AG04450 (cell line): ENCODE measurements around the gene ARPC1A. TPM values are rescaled to one million over a fixed set of nuclear protein-coding genes. Genes with fewer than 3 reads are reported as not detected.

Source experiments
- CTCF ChIA-PET: fragments of 300-600, 350-600 bp; formaldehyde crosslinking; extraction: SDS; loops from one replicate; lab custom pipeline; 2022; ENCODE audit warnings: antibody characterized with exemption, inconsistent platforms; lab: Charles Lee
- POLR2A ChIA-PET: fragments of 350-600 bp; formaldehyde crosslinking; extraction: SDS; loops from one replicate; lab custom pipeline; 2021; ENCODE audit warnings: antibody characterized with exemption, inconsistent platforms; lab: Yijun Ruan, JAX
- DNase-seq: peaks from one replicate; pipeline ENCODE4 v3.0.0-alpha.2; 2011; ENCODE audit warnings: low read depth, low spot score
- H3K27ac ChIP-seq: one replicate; pipeline ENCODE4 v1.5.1; 2012; ENCODE audit warnings: low read depth, low read length, control low read depth
- H3K27me3 ChIP-seq: one replicate; pipeline ENCODE4 v1.6.0; 2012; ENCODE audit warnings: low read length; ENCODE audit not compliant: control insufficient read depth, insufficient read depth
- H3K4me3 ChIP-seq: 2 replicates; pipeline ENCODE4 v1.5.1; 2011; ENCODE audit warnings: mild to moderate bottlenecking, low read depth, low read length, control low read depth
- H3K9me3 ChIP-seq: 2 replicates; pipeline ENCODE4 v1.5.1; 2012; ENCODE audit warnings: low read length; ENCODE audit not compliant: control insufficient read depth, insufficient read depth
- CTCF ChIP-seq: IDR thresholded peaks from 2 replicates; pipeline ENCODE4 v1.5.1; 2011; ENCODE audit warnings: low read depth, low read length, control low read depth, inconsistent platforms
- polyA plus RNA-seq: library from polyadenylated mRNA; depleted of rRNA; stranded (reverse); fragments of >200 nt; gene quantifications from 2 replicates; pipeline ENCODE4 v1.2.3, GENCODE V29; 2011

Gene ARPC1A
- polyA plus RNA-seq, 1 experiment: 259 TPM

- Histone ChIP-seq H3K4me3 (no peak overlapping the region), H3K27ac (peak overlapping the region; percentile 49), H3K27me3 (no peaks in the 10 kb centered on the region), H3K9me3 (no peaks in the 10 kb centered on the region; the same call in 1 of the 2 replicates)
- POLR2A ChIA-PET: no interaction called here
- no peak for TF ChIP-seq CTCF
- no peak for DNase-seq
- CTCF ChIA-PET: no interaction called here
These were observed 44.2 kb downstream of the ARPC1A start for GRCh38 chr7:99369767-99370391.

GRCh38 chr7:99371376-99371920 is 45.8 kb downstream of the ARPC1A start:
- DNase-seq: no peak
- POLR2A ChIA-PET: no interaction called here
- Histone ChIP-seq H3K9me3 (no peaks in the 10 kb centered on the region; the same call in 1 of the 2 replicates), H3K27ac (no peak overlapping the region), H3K4me3 (no peak overlapping the region), H3K27me3 (no peaks in the 10 kb centered on the region)
- CTCF ChIA-PET: interaction anchor here (0.6 kb wide), 1 partner anchor 332 kb away, joined by 8 read pairs; no protein-coding TSS in a partner anchor
- no peak for TF ChIP-seq CTCF

GRCh38 chr7:99372275-99373090 is 46.8 kb downstream of the ARPC1A start:
- ChIA-PET POLR2A (interaction anchor here (1.2 kb wide), 1 partner anchor 10 kb away, joined by 4 read pairs; no protein-coding TSS in a partner anchor), CTCF (no interaction called here)
- DNase-seq: no peak
- no peak for TF ChIP-seq CTCF
- no peaks in the 10 kb centered on the region; the same call in 1 of the 2 replicates for H3K9me3 ChIP-seq
- no peaks in the 10 kb centered on the region for H3K27me3 ChIP-seq
- H3K27ac ChIP-seq: peak overlapping the region; percentile 39
- no peak overlapping the region for H3K4me3 ChIP-seq

GRCh38 chr7:99373091-99374066 is 47.7 kb downstream of the ARPC1A start:
- Histone ChIP-seq H3K4me3 (no peak overlapping the region), H3K9me3 (no peaks in the 10 kb centered on the region; the same call in 1 of the 2 replicates), H3K27ac (peak overlapping the region; percentile 39), H3K27me3 (no peaks in the 10 kb centered on the region)
- no peak for TF ChIP-seq CTCF
- ChIA-PET CTCF (no interaction called here), POLR2A (interaction anchor here (1.0 to 1.2 kb wide), 2 partner anchors 11 to 18 kb away, joined by 4 to 5 read pairs; no protein-coding TSS in a partner anchor)
- no peak for DNase-seq
